OCI-LY7 (cell line): ENCODE data around the gene CHST7. TPM values are rescaled to one million over a fixed set of nuclear protein-coding genes. Genes with fewer than 3 reads are reported as not detected.

ENCODE experiments used
- BruUV-seq: library from RNA; stranded (reverse); fragments of 400-500 nt; replicated peaks from 2 replicates; lab custom pipeline; 2021; lab: Mats Ljungman, UMichigan
- CTCF ChIA-PET: fragments of 300-600 bp; sonication (Branson Sonifier 250); formaldehyde crosslinking; loops from one replicate; lab custom pipeline; 2022; ENCODE audit warnings: antibody characterized with exemption; ENCODE audit not compliant: unreplicated experiment; lab: Charles Lee
- POLR2A ChIA-PET: fragments of 300-600 bp; sonication (Branson Sonifier 250); formaldehyde crosslinking; loops from one replicate; lab custom pipeline; 2022; ENCODE audit warnings: antibody characterized with exemption; lab: Charles Lee
- DNase-seq: peaks from one replicate; pipeline ENCODE4 v3.0.0-alpha.2; 2015; ENCODE audit warnings: low spot score
- H2AFZ ChIP-seq: fragments of 200-600 bp; sonication (generic), shearing (Covaris generic); 2 replicates; pipeline ENCODE4 v1.6.1; 2014; ENCODE audit warnings: mild to moderate bottlenecking, antibody characterized with exemption, low read length, moderate library complexity
- H3K27ac ChIP-seq: fragments of 200-600 bp; sonication (generic); 2 replicates; pipeline ENCODE4 v1.5.1; 2014; ENCODE audit warnings: mixed run types, low read depth, mild to moderate bottlenecking, moderate library complexity, low read length, inconsistent platforms; ENCODE audit not compliant: poor library complexity, severe bottlenecking
- H3K36me3 ChIP-seq: fragments of 200-600 bp; sonication (generic); 2 replicates; pipeline ENCODE4 v1.6.1; 2014; ENCODE audit warnings: mild to moderate bottlenecking, antibody characterized with exemption, low read length, moderate library complexity, mixed read lengths; ENCODE audit not compliant: insufficient read depth
- H3K4me1 ChIP-seq: fragments of 200-600 bp; sonication (generic); 2 replicates; pipeline ENCODE4 v1.5.1; 2014; ENCODE audit warnings: mild to moderate bottlenecking, low read length; ENCODE audit not compliant: insufficient read depth, poor library complexity, severe bottlenecking
- H3K4me2 ChIP-seq: fragments of 200-600 bp; sonication (generic); 2 replicates; pipeline ENCODE4 v1.6.1; 2014; ENCODE audit warnings: mild to moderate bottlenecking, low read length
- H3K4me3 ChIP-seq: fragments of 200-600 bp; sonication (generic); 2 replicates; pipeline ENCODE4 v1.5.1; 2014; ENCODE audit warnings: mild to moderate bottlenecking, low read depth, low read length; ENCODE audit not compliant: poor library complexity, severe bottlenecking
- H3K79me2 ChIP-seq: fragments of 200-600 bp; sonication (generic); 2 replicates; pipeline ENCODE4 v1.6.1; 2016; ENCODE audit warnings: low read depth, mild to moderate bottlenecking, low read length, moderate library complexity, mixed read lengths; ENCODE audit not compliant: insufficient read depth
- H3K9me2 ChIP-seq: fragments of 200-600 bp; sonication (generic); 2 replicates; pipeline ENCODE4 v1.6.1; 2016; ENCODE audit warnings: mild to moderate bottlenecking, low read length, mixed read lengths; ENCODE audit not compliant: insufficient read depth
- H3K9me3 ChIP-seq: fragments of 200-600 bp; sonication (generic); 2 replicates; pipeline ENCODE4 v1.6.1; 2014; ENCODE audit warnings: mild to moderate bottlenecking, mixed run types, low read length, mixed read lengths
- H4K20me1 ChIP-seq: fragments of 200-600 bp; sonication (generic); 2 replicates; pipeline ENCODE4 v1.6.1; 2014; ENCODE audit warnings: mild to moderate bottlenecking, antibody characterized with exemption, low read length, moderate library complexity, mixed read lengths; ENCODE audit not compliant: insufficient read depth
- CTCF ChIP-seq: fragments of 200-600 bp; sonication (generic); conservative IDR thresholded peaks from 2 replicates; pipeline ENCODE4 v1.5.1; 2014; ENCODE audit warnings: mild to moderate bottlenecking, antibody characterized with exemption, low read length, moderate library complexity, mixed read lengths
- EZH2phosphoT487 ChIP-seq: fragments of 200-600 bp; sonication (generic); IDR thresholded peaks from 2 replicates; pipeline ENCODE4 v1.6.1; 2018; ENCODE audit warnings: low read depth, borderline replicate concordance, mild to moderate bottlenecking, mixed run types, antibody characterized with exemption, low read length, moderate library complexity, mixed read lengths
- intact Hi-C: fragments of 100-400 bp; cut with micrococcal nuclease; formaldehyde crosslinking; loops from one replicate; pipeline ENCODE4 v1.10.0; 2022; ENCODE audit not compliant: unreplicated experiment
- total RNA-seq, 2 experiments: library from RNA; depleted of rRNA in 1 of 2; stranded (reverse); fragments of >200 nt in 1 of 2; shearing (Covaris generic) in 1 of 2; gene quantifications; 2 replicates each; pipeline ENCODE4 v1.2.3, GENCODE V29; 2014 to 2022

CHST7 gene
- total RNA-seq, 2 experiments from 2014 or later: 2.0 to 5.3 TPM

GRCh38 chrX:46559062-46559461 lies 14.5 kb upstream of the CHST7 start:
- CTCF ChIA-PET: interaction anchor here (0.6 kb wide), 1 partner anchor 72 kb away, joined by 3 read pairs; no protein-coding TSS in a partner anchor
- no peaks in the 10 kb centered on the region for H3K36me3 ChIP-seq
- no peaks in the 10 kb centered on the region for H3K9me3 ChIP-seq
- intact Hi-C loops: no loop called here
- H2AFZ ChIP-seq: no peak overlapping the region
- H3K4me1 ChIP-seq: peaks cover 24% of the 10 kb centered on the region
- no peak overlapping the region for H3K4me2 ChIP-seq
- DNase-seq: no peak
- POLR2A ChIA-PET: no interaction called here
- no peaks in the 10 kb centered on the region for H3K9me2 ChIP-seq
- TF ChIP-seq CTCF: no peak
- no peaks in the 10 kb centered on the region for H3K79me2 ChIP-seq
- no peak overlapping the region for H3K4me3 ChIP-seq
- H4K20me1 ChIP-seq: no peaks in the 10 kb centered on the region
- BruUV-seq: no TSS peak
- no peak overlapping the region for H3K27ac ChIP-seq

GRCh38 chrX:46561824-46562657 lies 11.5 kb upstream of the CHST7 start:
- ChIA-PET POLR2A (interaction anchor here (0.7 to 1.5 kb wide), 4 partner anchors 14 to 130 kb away, joined by 3 to 6 read pairs (median 4); no protein-coding TSS in a partner anchor), CTCF (no interaction called here)
- H3K9me2 ChIP-seq: no peaks in the 10 kb centered on the region
- H2AFZ ChIP-seq: peak overlapping the region; percentile 35; the same call in 1 of the 2 replicates
- H3K27ac ChIP-seq: peak overlapping the region; percentile 57
- no peaks in the 10 kb centered on the region for H3K9me3 ChIP-seq
- H4K20me1 ChIP-seq: no peaks in the 10 kb centered on the region
- DNase-seq: peak; percentile 76
- no peak for TF ChIP-seq CTCF
- no peak for TF ChIP-seq EZH2phosphoT487
- intact Hi-C loops: loop anchor here (5.0 kb wide), 1 partner anchor 125 kb away; no protein-coding TSS in a partner anchor
- no TSS peak for BruUV-seq
- peak overlapping the region; percentile 62 for H3K4me2 ChIP-seq
- peak overlapping the region; percentile 9 for H3K4me3 ChIP-seq
- no peaks in the 10 kb centered on the region for H3K36me3 ChIP-seq
- no peaks in the 10 kb centered on the region for H3K79me2 ChIP-seq
- peaks cover 24% of the 10 kb centered on the region for H3K4me1 ChIP-seq

- ChIA-PET POLR2A (interaction anchor here (0.6 to 0.7 kb wide), 3 partner anchors 11 to 227 kb away, joined by 3 to 5 read pairs (median 3); no protein-coding TSS in a partner anchor), CTCF (no interaction called here)
- no peaks in the 10 kb centered on the region for H3K36me3 ChIP-seq
- no peak for TF ChIP-seq EZH2phosphoT487
- no peak for TF ChIP-seq CTCF
- H3K9me3 ChIP-seq: no peaks in the 10 kb centered on the region
- intact Hi-C loops: no loop called here
- H3K4me1 ChIP-seq: peaks cover 18% of the 10 kb centered on the region
- H3K27ac ChIP-seq: no peak overlapping the region
- BruUV-seq: no TSS peak
- no peaks in the 10 kb centered on the region for H3K9me2 ChIP-seq
- no peak overlapping the region for H2AFZ ChIP-seq
- H3K79me2 ChIP-seq: no peaks in the 10 kb centered on the region
- no peak for DNase-seq
- no peak overlapping the region for H3K4me3 ChIP-seq
- no peaks in the 10 kb centered on the region for H4K20me1 ChIP-seq
- H3K4me2 ChIP-seq: no peak overlapping the region
Observed at GRCh38 chrX:46567388-46567787, 6.2 kb upstream of the CHST7 start.
